Measurements from ENCODE around the gene PXDN.

GRCh38 chr2:1738646-1739302 is 5.5 kb downstream of the PXDN start:
- TF ChIP-seq CTCF (IDR thresholded peaks at IDR 0.05) (no peak), POLR2A (IDR thresholded peaks at IDR 0.05) (no peak), POLR2AphosphoS5 (IDR thresholded peaks at IDR 0.05) (no peak)

Data from stomach (tissue), 4 donors.